ENCODE data around the gene MCF2L. TPM values are rescaled to one million over a fixed set of nuclear protein-coding genes. Genes with fewer than 3 reads are reported as not detected.
"Not testable (repeated sequence)": the region's sequence is repeated elsewhere in the genome, so short reads cannot be mapped to it uniquely, and the experiment has no call there.

The MCF2L gene
- total RNA-seq, 2 donors from 2014 or later = 47.6 to 64.7 TPM

GRCh38 chr13:113110048-113110851 lies 141.2 kb downstream of the MCF2L start:
- 2% methylated on average over 73 of the region's 99 CpGs for WGBS
- H3K27me3 ChIP-seq (replicated peaks; ENCODE audit: insufficient read depth) = peaks cover 2% of the 10 kb centered on the region
- H3K4me3 ChIP-seq = peak overlapping the region; percentile 30 to 35
- H3K36me3 ChIP-seq = no peaks in the 10 kb centered on the region
- no peaks in the 10 kb centered on the region for H3K9me3 ChIP-seq
- no peaks in the 10 kb centered on the region for H3K4me1 ChIP-seq (replicated peaks)
- no peak overlapping the region for H3K27ac ChIP-seq
- no peak for DNase-seq (ENCODE audit: low spot score)
- TF ChIP-seq POLR2A (IDR thresholded peaks at IDR 0.05) (no peak), POLR2AphosphoS5 (IDR thresholded peaks at IDR 0.05) (no peak), CTCF (IDR thresholded peaks at IDR 0.05) (no peak)
- intact Hi-C loops (cut with DNase I) = no loop called here

- Histone ChIP-seq H3K27ac (no peak overlapping the region), H3K4me3 (peak overlapping the region; percentile 30 to 35)
- WGBS = 37% methylated on average over 29 of the region's 49 CpGs
Measured at GRCh38 chr13:113110852-113111315, 141.9 kb downstream of the MCF2L start.

GRCh38 chr13:113111821-113112220 lies 142.8 kb downstream of the MCF2L start:
- DNase-seq (ENCODE audit: low spot score); H3K27ac ChIP-seq; H3K27me3 ChIP-seq (replicated peaks; ENCODE audit: insufficient read depth); H3K4me1 ChIP-seq (replicated peaks); H3K4me3 ChIP-seq; H3K9me3 ChIP-seq; intact Hi-C loops (cut with DNase I); H3K36me3 ChIP-seq: not testable (repeated sequence)
- 91% methylated on average over 5 of the region's 5 CpGs for WGBS

More at GRCh38 chr13:113110852-113111315, 141.9 kb downstream of the MCF2L start:
- H3K27me3 ChIP-seq (replicated peaks; ENCODE audit: insufficient read depth) = peaks cover 2% of the 10 kb centered on the region
- no peak for TF ChIP-seq CTCF (IDR thresholded peaks at IDR 0.05)
- no peak for DNase-seq (ENCODE audit: low spot score)
- no peaks in the 10 kb centered on the region for H3K9me3 ChIP-seq
- no peaks in the 10 kb centered on the region for H3K4me1 ChIP-seq (replicated peaks)
- H3K36me3 ChIP-seq = no peaks in the 10 kb centered on the region
- intact Hi-C loops (cut with DNase I) = no loop called here

GRCh38 chr13:113112475-113112874 lies 143.5 kb downstream of the MCF2L start:
- not testable (repeated sequence) for H3K27me3 ChIP-seq (replicated peaks; ENCODE audit: insufficient read depth); DNase-seq (ENCODE audit: low spot score)

GRCh38 chr13:113112893-113113845 lies 144.2 kb downstream of the MCF2L start:
- peaks cover 2% of the 10 kb centered on the region for H3K27me3 ChIP-seq (replicated peaks; ENCODE audit: insufficient read depth)
- DNase-seq (ENCODE audit: low spot score) = no peak
- H3K9me3 ChIP-seq = no peaks in the 10 kb centered on the region
- no peak overlapping the region for H3K4me3 ChIP-seq
- WGBS = 78% methylated on average over 9 of the region's 9 CpGs
- no peaks in the 10 kb centered on the region for H3K4me1 ChIP-seq (replicated peaks)
- H3K27ac ChIP-seq = no peak overlapping the region
- H3K36me3 ChIP-seq = no peaks in the 10 kb centered on the region
- intact Hi-C loops (cut with DNase I) = no loop called here
- no peak for TF ChIP-seq POLR2A (IDR thresholded peaks at IDR 0.05)
- no peak for TF ChIP-seq CTCF (IDR thresholded peaks at IDR 0.05)
- no peak for TF ChIP-seq POLR2AphosphoS5 (IDR thresholded peaks at IDR 0.05)

More at GRCh38 chr13:113112475-113112874, 143.5 kb downstream of the MCF2L start:
- H3K9me3 ChIP-seq; intact Hi-C loops (cut with DNase I); H3K27ac ChIP-seq; H3K4me1 ChIP-seq (replicated peaks); H3K36me3 ChIP-seq; H3K4me3 ChIP-seq: not testable (repeated sequence)
- WGBS = 87% methylated on average over 1 of the region's 1 CpG
